ENCODE measurements around the gene PRR14.

The PRR14 gene

DNA sequence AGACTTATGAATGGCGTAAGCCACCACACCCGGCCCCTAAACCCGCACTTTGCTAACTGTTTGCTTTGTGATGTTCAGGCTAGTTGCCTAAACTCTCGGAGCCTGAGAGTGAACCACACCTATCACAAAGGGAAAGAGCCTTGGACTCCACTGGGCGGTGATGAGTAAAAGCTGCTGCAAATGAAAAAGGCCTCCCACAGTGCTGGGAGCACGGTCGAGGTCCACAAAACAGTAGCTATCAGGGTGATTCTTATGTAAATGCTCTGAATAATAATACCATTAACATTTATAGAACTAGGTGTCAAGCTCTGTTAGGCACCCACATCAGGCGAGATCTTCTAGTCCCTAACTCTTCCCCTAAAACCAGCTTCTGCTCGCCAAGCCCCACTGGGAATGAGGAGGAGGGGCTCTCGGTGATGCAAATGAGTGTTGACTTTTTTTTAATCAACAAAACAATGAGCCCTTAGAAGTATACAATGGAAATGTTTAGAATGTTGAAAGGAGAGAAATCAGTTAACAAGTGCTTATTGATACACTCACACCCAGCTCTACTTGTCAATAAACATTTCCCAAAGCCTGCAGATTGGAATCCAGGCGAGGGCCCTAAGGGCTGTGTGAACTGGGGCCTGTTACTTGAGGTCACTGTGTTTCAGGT is 27.3 kb downstream of the PRR14 start:
- no peak for DNase-seq
- Histone ChIP-seq H3K27ac (no peak overlapping the region), H3K27me3 (peaks cover 0 to 6% of the 10 kb centered on the region in 2 donors), H3K9me3 (no peaks in the 10 kb centered on the region), H3K36me3 (no peaks in the 10 kb centered on the region), H3K4me3 (no peak overlapping the region), H3K4me1 (no peaks in the 10 kb centered on the region)
- TF ChIP-seq, protein P1, sequence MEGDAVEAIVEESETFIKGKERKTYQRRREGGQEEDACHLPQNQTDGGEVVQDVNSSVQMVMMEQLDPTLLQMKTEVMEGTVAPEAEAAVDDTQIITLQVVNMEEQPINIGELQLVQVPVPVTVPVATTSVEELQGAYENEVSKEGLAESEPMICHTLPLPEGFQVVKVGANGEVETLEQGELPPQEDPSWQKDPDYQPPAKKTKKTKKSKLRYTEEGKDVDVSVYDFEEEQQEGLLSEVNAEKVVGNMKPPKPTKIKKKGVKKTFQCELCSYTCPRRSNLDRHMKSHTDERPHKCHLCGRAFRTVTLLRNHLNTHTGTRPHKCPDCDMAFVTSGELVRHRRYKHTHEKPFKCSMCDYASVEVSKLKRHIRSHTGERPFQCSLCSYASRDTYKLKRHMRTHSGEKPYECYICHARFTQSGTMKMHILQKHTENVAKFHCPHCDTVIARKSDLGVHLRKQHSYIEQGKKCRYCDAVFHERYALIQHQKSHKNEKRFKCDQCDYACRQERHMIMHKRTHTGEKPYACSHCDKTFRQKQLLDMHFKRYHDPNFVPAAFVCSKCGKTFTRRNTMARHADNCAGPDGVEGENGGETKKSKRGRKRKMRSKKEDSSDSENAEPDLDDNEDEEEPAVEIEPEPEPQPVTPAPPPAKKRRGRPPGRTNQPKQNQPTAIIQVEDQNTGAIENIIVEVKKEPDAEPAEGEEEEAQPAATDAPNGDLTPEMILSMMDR (IDR thresholded peaks at IDR 0.05), result no peak
- intact Hi-C loops (cut with DNase I; ENCODE audit: low total_unique reads), result no loop called here

GRCh38 chr16:30678586-30678970 is 27.8 kb downstream of the PRR14 start:
- intact Hi-C loops (cut with DNase I; ENCODE audit: low total_unique reads), result no loop called here
- TF ChIP-seq, protein P1 (IDR thresholded peaks at IDR 0.05), result no peak
- Histone ChIP-seq H3K4me3 (no peak overlapping the region), H3K36me3 (no peaks in the 10 kb centered on the region), H3K4me1 (no peaks in the 10 kb centered on the region), H3K27me3 (peaks cover 0 to 6% of the 10 kb centered on the region in 2 donors), H3K9me3 (no peaks in the 10 kb centered on the region), H3K27ac (no peak overlapping the region)
- no peak for DNase-seq

DNA sequence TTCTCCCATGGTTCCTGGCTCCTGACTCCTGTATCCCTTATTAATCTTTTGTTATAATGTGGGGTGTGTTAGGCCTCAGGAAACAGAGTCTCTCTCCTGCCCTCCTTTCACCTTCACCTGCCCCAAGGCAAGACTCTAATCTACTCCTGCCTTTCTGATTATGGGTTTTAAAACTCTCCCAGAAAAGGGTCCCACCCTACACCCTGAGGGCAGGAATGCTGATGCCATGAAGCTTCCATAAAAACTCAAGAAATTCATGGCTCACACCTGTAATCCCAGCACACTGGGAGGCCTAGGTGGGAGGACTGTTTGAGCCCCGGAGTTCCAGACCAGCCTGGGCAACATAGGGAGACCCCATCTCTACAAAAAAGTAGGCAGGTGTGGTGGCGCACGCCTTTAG is 29.6 kb downstream of the PRR14 start:
- no peaks in the 10 kb centered on the region for H3K36me3 ChIP-seq
- no peak overlapping the region for H3K27ac ChIP-seq
- H3K27me3 ChIP-seq, result peaks cover 0 to 6% of the 10 kb centered on the region in 2 donors
- no peaks in the 10 kb centered on the region for H3K9me3 ChIP-seq
- H3K4me1 ChIP-seq, result no peaks in the 10 kb centered on the region
- TF ChIP-seq, protein P1 (IDR thresholded peaks at IDR 0.05), result no peak
- DNase-seq, result no peak
- H3K4me3 ChIP-seq, result no peak overlapping the region
- intact Hi-C loops (cut with DNase I; ENCODE audit: low total_unique reads), result no loop called here

DNA sequence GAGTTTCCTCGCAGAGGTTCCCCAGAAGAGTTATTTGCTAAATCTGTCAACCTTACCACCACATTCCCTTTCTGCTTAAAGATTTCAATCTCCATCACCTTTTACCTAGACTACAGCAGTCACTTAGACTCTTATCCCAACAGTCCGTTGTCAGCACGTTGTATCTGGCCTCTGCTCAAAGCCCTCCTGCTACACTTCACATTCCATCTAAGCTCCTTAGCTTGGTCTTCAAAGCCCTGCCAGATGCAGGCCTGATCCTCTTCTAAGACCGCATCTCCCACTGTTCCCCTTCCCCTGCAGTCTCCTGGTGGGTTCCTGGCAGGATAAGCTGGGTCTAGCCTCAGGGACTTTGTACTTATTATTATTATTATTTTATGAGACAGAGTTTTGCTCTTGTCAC is 37.9 kb downstream of the PRR14 start:
- Histone ChIP-seq H3K9me3 (no peaks in the 10 kb centered on the region), H3K27me3 (peaks cover 0 to 10% of the 10 kb centered on the region in 2 donors), H3K4me1 (peaks cover 0 to under 1% (median 0%) of the 10 kb centered on the region in 4 donors), H3K36me3 (no peaks in the 10 kb centered on the region), H3K4me3 (no peak overlapping the region), H3K27ac (no peak overlapping the region)
- DNase-seq, result no peak
- TF ChIP-seq, protein P1 (IDR thresholded peaks at IDR 0.05), result no peak
- intact Hi-C loops (cut with DNase I; ENCODE audit: low total_unique reads), result no loop called here

DNA sequence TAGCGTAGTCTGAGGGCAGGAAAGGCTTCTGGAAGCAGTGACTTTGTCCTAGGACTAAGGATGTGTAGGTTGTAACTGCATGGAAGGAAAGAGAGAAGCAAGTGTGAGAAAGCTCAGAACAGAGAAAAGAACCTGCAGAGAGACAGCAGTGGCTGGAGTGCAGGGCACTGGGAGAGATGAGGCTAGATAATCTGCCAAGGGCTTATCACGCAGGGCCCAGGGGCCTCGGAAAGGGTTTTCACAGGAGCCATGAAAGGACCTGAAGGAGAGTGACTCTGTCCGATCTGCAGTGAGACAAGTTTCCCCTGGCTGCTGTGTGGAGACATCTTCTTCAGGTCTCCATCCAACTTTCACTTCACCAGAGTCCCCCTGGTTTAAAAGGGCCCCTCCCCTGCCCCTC is 41.1 kb downstream of the PRR14 start:
- Histone ChIP-seq H3K4me3 (no peak overlapping the region), H3K4me1 (peaks cover 0 to 6% (median 0%) of the 10 kb centered on the region in 4 donors), H3K27me3 (peaks cover 0 to 10% of the 10 kb centered on the region in 2 donors), H3K9me3 (no peaks in the 10 kb centered on the region), H3K36me3 (no peaks in the 10 kb centered on the region), H3K27ac (no peak overlapping the region)
- TF ChIP-seq, protein P1 (IDR thresholded peaks at IDR 0.05), result no peak
- intact Hi-C loops (cut with DNase I; ENCODE audit: low total_unique reads), result no loop called here
- DNase-seq, result no peak
